ENCODE data around the gene KCNQ4.

KCNQ4 gene

GRCh38 chr1:40861224-40862003 lies 77.8 kb downstream of the KCNQ4 start:
- peak; percentile 14 for DNase-seq (ENCODE audit: low spot score)

GRCh38 chr1:40862008-40862863 lies 78.6 kb downstream of the KCNQ4 start, which contains the start of gene CITED4:
CITED4 (minus strand) TSS chr1:40862363; CDS start chr1:40862127, 236 bp downstream.
- DNase-seq (ENCODE audit: low spot score): peak; percentile 97

GRCh38 chr1:40868051-40868723 lies 84.6 kb downstream of the KCNQ4 start:
- DNase-seq (ENCODE audit: low spot score): no peak

- DNase-seq (ENCODE audit: low spot score): no peak
These were observed 86.6 kb downstream of the KCNQ4 start for GRCh38 chr1:40870135-40870728.

- no peak for DNase-seq (ENCODE audit: low spot score)
These were observed 88.7 kb downstream of the KCNQ4 start for GRCh38 chr1:40872276-40872675.

DNA sequence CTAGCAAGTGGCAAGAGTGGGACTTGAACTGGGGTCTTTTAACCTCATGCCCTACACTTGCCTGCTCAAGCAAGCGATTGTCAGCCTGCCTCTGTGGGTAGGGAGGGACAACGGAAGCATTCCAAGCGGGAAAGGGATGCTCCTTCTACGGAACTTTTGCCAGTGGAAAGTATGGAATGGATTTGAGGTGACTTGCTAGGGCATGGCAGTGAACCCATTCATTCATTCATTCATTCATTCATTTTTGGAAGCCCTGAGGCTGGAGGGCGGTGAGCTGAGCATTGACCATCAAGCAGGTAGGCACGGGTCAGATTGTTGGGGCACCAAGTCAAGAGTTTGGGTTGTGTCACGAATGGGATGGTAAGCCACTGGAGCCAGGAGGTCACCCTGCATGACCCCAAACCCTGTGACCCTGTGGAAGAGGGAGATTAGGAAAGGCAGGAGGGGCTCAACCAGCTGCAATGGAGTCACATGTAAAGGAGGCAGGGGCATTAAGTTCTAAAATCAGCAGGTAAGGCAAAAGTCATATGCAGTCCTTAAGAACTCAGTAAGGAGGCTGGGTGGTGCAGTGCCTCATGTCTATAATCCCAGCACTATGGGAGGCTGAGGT lies 90.4 kb downstream of the KCNQ4 start:
- no peak for DNase-seq (ENCODE audit: low spot score)

- DNase-seq (ENCODE audit: low spot score): no peak
These were observed 92.8 kb downstream of the KCNQ4 start for GRCh38 chr1:40876436-40876761.

DNA sequence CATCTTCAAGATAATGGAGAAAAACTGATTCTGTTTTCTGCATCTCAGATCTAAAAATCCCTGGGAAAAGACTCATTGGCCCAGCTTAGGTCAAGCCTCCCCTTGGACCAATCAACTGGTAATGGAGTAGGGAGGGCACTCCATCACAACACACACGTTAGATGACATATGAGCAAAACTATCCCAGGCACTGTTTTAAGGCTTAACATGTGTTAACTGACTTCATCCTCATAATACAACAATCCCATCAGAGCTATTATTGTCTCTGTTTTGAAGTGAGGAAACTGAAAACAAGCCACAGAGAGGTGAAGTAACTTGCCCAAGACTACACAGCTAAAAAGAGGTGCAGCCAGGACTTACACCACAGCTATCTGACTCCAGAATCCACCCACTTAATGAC lies 93.3 kb downstream of the KCNQ4 start:
- DNase-seq (ENCODE audit: low spot score): no peak

GRCh38 chr1:40877698-40878097 lies 94.1 kb downstream of the KCNQ4 start:
- DNase-seq (ENCODE audit: low spot score): no peak

- no peak for DNase-seq (ENCODE audit: low spot score)
These were observed 95.3 kb downstream of the KCNQ4 start for GRCh38 chr1:40878906-40879305.

DNA sequence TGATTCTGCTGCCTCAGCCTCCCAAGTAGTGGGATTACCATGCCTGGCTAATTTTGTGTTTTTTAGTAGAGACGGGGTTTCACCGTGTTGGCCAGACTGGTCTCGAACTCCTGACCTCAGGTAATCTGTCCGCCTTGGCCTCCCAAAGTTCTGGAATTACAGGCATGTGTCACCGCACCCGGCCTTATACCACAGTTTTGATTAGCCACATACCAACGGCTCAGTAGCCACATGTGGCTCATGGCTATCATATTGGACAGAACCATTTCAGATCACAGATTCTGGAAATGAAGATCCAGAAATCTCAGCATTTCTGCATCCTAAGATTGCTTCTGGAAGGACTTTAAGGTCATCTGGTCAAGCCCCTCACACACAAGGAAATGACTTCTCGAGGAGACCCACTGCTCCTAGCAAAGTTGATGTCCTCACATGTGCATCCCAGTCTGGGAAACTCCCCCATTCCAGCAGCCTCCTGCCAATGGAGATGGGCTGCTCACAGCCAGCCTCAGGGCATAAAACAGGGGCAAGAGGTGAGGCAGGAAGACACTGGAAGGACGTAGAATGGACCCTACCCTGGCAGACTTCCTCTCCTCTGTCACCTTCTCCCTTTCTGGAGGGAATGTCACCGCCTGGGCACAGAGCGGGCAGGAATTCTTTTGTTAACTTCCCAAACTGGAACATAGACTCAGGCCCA lies 96.0 kb downstream of the KCNQ4 start:
- no peak for DNase-seq (ENCODE audit: low spot score)

GRCh38 chr1:40880813-40881549 lies 97.4 kb downstream of the KCNQ4 start:
- DNase-seq (ENCODE audit: low spot score): no peak

- DNase-seq (ENCODE audit: low spot score): no peak
These were observed 100.6 kb downstream of the KCNQ4 start for GRCh38 chr1:40884055-40884795.

DNA sequence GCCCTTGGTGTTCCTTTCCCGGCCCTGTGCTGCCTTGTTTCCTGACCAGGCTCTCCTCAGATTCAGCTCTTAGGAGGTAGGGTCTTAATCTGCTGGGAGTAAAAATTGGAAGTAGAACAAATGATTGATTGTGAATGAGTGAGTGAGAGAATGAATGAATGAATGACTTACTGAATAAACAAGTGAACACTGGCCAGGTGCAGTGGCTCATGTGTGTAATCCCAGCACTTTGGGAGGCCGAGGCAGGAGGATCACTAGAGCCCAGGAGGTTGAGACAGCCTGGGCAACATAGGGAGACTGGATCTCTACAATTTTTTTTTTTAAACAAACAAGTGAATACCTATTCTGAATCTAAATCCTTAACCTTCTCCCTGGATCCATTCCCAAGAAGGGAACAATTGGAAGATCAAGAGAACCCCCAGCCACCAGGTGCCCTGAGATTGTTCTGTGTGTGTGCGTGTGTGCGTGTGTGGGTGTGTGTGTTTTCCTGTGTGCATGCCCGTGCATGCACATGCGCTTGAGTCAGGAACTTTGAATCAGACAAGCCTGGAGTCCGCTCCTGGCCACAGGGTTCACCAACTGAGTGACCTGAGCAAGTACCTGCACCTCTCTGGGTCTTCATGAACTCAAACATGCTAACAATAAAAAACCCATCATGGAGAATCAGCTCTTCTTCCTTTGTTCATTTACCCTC lies 102.9 kb downstream of the KCNQ4 start:
- DNase-seq (ENCODE audit: low spot score): no peak

- no peak for DNase-seq (ENCODE audit: low spot score)
These were observed 103.4 kb downstream of the KCNQ4 start for GRCh38 chr1:40887012-40887378.

DNA sequence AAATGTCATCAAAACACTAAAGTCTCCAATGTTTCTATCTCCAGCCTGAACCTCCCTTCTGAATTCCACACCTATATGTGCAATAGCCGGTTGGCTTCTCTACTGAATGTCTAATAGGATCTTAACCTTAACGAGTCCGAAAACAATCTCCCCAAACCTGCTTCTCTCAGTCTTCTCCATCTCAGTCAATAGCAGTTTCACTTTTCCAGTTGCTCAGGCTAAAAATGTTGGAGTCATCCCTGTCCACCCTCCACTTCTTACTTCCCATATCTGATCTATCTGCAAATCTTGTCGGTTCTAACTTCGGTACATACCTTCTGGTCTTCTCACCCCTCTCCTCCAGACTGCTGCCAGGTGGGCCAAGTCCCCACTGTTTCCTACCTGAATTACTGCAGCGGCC lies 104.1 kb downstream of the KCNQ4 start:
- no peak for DNase-seq (ENCODE audit: low spot score)

All from CD4-positive, alpha-beta T cell treated with Interleukin-15 for 4 hours (primary cell).